Psoas muscle (tissue), 8 donors: ENCODE data around the gene ODC1. TPM values are rescaled to one million over a fixed set of nuclear protein-coding genes. Genes with fewer than 3 reads are reported as not detected.

Experiments
- ATAC-seq, 4 donors: fragments of 200-7000 bp; cut with Tn5 transposase; one replicate each; pipeline ENCODE4 v1.9.1; 2020; ENCODE audit warnings: moderate library complexity in 3 of 4, mild to moderate bottlenecking in 2 of 4
- DNase-seq, 2 donors: peaks; one replicate each; pipeline ENCODE4 v3.0.0-alpha.2; 2020
- H3K27ac ChIP-seq: fragments of 200-600 bp; one replicate; pipeline ENCODE4 v1.8.0; 2022
- H3K27me3 ChIP-seq, 3 donors: fragments of 200-600 bp in 1 of 3; one replicate each; pipeline versions ENCODE4 v1.6.1 to v1.8.0; 2013 to 2022; ENCODE audit warnings: low read length in 2 of 3, mild to moderate bottlenecking in 2 of 3, moderate library complexity in 1 of 3; ENCODE audit not compliant: insufficient read depth in 3 of 3
- H3K36me3 ChIP-seq, 2 donors: fragments of 200-600 bp in 1 of 2; one replicate each; pipeline versions ENCODE4 v1.6.1 to v1.8.0; 2013 to 2022; ENCODE audit warnings: low read depth in 1 of 2, mild to moderate bottlenecking in 1 of 2, moderate library complexity in 1 of 2; ENCODE audit not compliant: insufficient read depth in 1 of 2
- H3K4me1 ChIP-seq: fragments of 200-600 bp; one replicate; pipeline ENCODE4 v1.8.0; 2022
- H3K4me3 ChIP-seq: fragments of 200-600 bp; one replicate; pipeline ENCODE4 v1.8.0; 2022; ENCODE audit warnings: mild to moderate bottlenecking
- H3K9me3 ChIP-seq: fragments of 200-600 bp; one replicate; pipeline ENCODE4 v1.8.0; 2022
- WGBS, 3 donors: extraction: QIAGEN DNeasy Blood & Tissue Kit; methylation state at CpG; one replicate each; pipeline versions ENCODE4 v1.1.6 to v1.1.7; 2013; 5-methylcytosine and 5-hydroxymethylcytosine counted together
- intact Hi-C, 2 donors: fragments of 100-400 bp; cut with DNase I; formaldehyde crosslinking; loops; one replicate each; pipeline versions ENCODE4 v1.11.0 to v1.14.2; 2022
- polyA plus RNA-seq, 3 donors: library from polyadenylated mRNA; stranded (reverse); fragments of 200-250 nt; gene quantifications; one replicate each; pipeline ENCODE4 v1.2.3, GENCODE V29; 2013
- total RNA-seq, 4 donors: library from RNA; stranded (reverse); fragmentation: NEBNext Ultra II Directional in 2 of 4; extraction: Animal tissue kit (Norgen Biotek cat#: 25700) in 2 of 4; gene quantifications; one replicate each; pipeline versions ENCODE4 v1.2.1 to v1.2.4, GENCODE V29; 2021 to 2023
- TF ChIP-seq, protein P1 (sequence below): fragments of 200-600 bp; IDR thresholded peaks from one replicate; pipeline ENCODE4 v1.8.0; 2022; ENCODE audit warnings: antibody characterized with exemption
- donor health status: healthy with polysubstance abuse.
- donor health status: DM: no; HTN: no; CAD: no; lungs with moderate emphysema.
- donor health status: Bipolar disorder and iron deficiency.
- donor health status: healthy.
- donor health status: DM: yes; HTN: yes; CAD: no.
- donor health status: DM: no; HTN: no; CAD: no.
- donor health status: DM: no; HTN: no; CAD: no.
- donor health status: DM: yes; HTN: yes; CAD: no.

ODC1 gene
- total and polyA plus RNA-seq, 7 donors = 56.8 to 226 (median 106) TPM

DNA sequence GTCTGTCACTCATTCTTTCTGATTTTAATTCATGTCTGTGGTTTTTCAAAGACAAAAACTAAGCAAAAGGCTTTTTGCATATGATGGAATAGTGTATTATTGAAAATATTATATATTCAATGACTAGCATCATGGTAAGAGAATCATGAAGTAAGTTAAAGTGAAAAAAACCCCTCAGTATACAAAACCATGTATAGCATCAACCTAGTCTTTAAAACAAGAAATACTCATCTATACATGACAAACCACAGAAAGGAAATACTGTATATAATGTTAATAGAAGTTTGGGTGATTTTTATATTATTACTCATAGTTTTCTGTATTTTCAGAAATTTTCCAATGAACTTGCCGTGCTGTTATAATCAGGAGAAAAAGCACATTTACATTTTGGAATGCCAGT, 38.0 kb upstream of the ODC1 start:
- H3K27me3 ChIP-seq = peaks cover 0 to 14% (median 2%) of the 10 kb centered on the region in 3 donors
- DNase-seq (no peak), ATAC-seq (no peak)
- no peaks in the 10 kb centered on the region for H3K36me3 ChIP-seq
- no peak overlapping the region for H3K27ac ChIP-seq
- H3K9me3 ChIP-seq = no peaks in the 10 kb centered on the region
- no peaks in the 10 kb centered on the region for H3K4me1 ChIP-seq
- intact Hi-C loops = no loop called here
- 79 to 84% (median 83%) methylated on average over 1 of the region's 1 CpG for WGBS, 3 donors
- H3K4me3 ChIP-seq = no peak overlapping the region
- TF ChIP-seq, protein P1, sequence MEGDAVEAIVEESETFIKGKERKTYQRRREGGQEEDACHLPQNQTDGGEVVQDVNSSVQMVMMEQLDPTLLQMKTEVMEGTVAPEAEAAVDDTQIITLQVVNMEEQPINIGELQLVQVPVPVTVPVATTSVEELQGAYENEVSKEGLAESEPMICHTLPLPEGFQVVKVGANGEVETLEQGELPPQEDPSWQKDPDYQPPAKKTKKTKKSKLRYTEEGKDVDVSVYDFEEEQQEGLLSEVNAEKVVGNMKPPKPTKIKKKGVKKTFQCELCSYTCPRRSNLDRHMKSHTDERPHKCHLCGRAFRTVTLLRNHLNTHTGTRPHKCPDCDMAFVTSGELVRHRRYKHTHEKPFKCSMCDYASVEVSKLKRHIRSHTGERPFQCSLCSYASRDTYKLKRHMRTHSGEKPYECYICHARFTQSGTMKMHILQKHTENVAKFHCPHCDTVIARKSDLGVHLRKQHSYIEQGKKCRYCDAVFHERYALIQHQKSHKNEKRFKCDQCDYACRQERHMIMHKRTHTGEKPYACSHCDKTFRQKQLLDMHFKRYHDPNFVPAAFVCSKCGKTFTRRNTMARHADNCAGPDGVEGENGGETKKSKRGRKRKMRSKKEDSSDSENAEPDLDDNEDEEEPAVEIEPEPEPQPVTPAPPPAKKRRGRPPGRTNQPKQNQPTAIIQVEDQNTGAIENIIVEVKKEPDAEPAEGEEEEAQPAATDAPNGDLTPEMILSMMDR = no peak

DNA sequence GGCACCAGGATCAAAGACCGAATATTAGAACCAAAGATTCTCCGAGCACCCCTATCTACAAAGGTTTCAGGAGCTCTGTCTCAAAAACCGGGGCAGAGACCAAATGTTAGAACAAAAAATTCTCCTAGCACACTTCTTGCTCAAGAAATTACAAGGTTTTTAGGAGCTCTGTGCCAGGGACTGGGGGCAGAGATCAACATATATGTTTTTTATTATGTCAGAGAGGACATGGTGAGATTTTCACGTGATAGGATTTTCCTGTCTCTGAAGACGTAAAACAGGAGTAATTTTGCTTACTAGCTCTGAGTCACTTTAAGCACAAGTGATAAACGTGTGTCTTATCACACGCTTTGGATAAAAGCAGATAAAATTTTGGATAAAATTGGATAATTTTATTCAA, 34.8 kb upstream of the ODC1 start:
- no peaks in the 10 kb centered on the region for H3K36me3 ChIP-seq
- H3K27ac ChIP-seq = no peak overlapping the region
- H3K4me1 ChIP-seq = no peaks in the 10 kb centered on the region
- no peak overlapping the region for H3K4me3 ChIP-seq
- no peaks in the 10 kb centered on the region for H3K9me3 ChIP-seq
- TF ChIP-seq, protein P1 = no peak
- intact Hi-C loops = no loop called here
- peaks cover 0 to 14% (median 0%) of the 10 kb centered on the region in 3 donors for H3K27me3 ChIP-seq
- 74 to 79% (median 77%) methylated on average over 7 of the region's 7 CpGs for WGBS, 3 donors
- DNase-seq = no peak
- no peak for ATAC-seq

DNA sequence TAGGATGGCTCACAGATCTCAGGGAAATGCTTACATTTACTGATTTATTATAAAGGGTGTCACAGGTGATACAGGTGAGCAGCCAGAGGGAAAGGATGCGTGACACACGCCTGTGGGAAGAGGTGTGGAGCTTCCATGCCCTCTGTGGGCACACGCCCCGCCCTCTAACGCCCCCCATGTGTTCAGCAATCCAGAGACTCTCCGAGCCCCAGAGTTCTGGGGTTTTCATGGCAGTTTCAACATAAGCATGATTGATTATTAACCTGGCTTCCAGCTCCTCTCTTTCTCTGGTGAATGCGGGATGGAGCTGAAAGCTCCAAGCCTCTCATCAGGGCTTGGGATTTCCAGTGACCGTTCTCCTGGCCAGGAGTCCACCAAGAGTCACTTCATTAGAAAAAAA, 34.3 kb upstream of the ODC1 start:
- 82 to 88% (median 86%) methylated on average over 8 of the region's 8 CpGs for WGBS, 3 donors
- TF ChIP-seq, protein P1 = no peak
- ATAC-seq = no peak
- DNase-seq = no peak
- Histone ChIP-seq H3K9me3 (no peaks in the 10 kb centered on the region), H3K4me1 (no peaks in the 10 kb centered on the region), H3K27me3 (peaks cover 0 to 14% (median 0%) of the 10 kb centered on the region in 3 donors), H3K36me3 (no peaks in the 10 kb centered on the region), H3K27ac (no peak overlapping the region), H3K4me3 (no peak overlapping the region)
- intact Hi-C loops = no loop called here

DNA sequence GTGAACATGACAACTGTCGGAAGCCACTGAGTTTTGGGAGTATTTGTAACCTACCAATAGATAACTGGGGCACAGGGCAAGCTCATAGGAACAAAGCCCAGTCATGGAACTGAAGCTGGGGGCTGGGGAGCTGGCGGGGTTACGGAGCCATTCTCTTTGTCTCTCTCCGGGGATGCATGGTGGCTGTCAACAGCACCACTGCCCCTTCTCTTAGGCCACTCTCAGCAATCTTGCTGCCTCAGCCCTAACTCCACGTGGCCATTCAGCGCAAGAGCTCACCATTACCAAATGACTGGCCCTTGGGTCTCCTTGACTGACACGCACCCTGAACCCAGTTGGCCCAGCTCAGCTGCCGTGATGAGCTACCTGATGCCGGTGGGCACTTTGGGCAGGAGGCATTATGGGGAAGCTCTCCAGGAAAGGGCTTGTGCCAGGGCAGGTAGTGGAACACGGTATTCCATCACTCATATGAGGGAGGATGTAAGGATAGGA, 33.6 kb upstream of the ODC1 start:
- ATAC-seq (no peak), DNase-seq (no peak)
- TF ChIP-seq, protein P1 = no peak
- no peak overlapping the region for H3K27ac ChIP-seq
- intact Hi-C loops = no loop called here
- no peaks in the 10 kb centered on the region for H3K36me3 ChIP-seq
- H3K4me1 ChIP-seq = no peaks in the 10 kb centered on the region
- peaks cover 0 to 14% (median 0%) of the 10 kb centered on the region in 3 donors for H3K27me3 ChIP-seq
- 91 to 94% (median 94%) methylated on average over 10 of the region's 10 CpGs for WGBS, 3 donors
- H3K9me3 ChIP-seq = no peaks in the 10 kb centered on the region
- no peak overlapping the region for H3K4me3 ChIP-seq

DNA sequence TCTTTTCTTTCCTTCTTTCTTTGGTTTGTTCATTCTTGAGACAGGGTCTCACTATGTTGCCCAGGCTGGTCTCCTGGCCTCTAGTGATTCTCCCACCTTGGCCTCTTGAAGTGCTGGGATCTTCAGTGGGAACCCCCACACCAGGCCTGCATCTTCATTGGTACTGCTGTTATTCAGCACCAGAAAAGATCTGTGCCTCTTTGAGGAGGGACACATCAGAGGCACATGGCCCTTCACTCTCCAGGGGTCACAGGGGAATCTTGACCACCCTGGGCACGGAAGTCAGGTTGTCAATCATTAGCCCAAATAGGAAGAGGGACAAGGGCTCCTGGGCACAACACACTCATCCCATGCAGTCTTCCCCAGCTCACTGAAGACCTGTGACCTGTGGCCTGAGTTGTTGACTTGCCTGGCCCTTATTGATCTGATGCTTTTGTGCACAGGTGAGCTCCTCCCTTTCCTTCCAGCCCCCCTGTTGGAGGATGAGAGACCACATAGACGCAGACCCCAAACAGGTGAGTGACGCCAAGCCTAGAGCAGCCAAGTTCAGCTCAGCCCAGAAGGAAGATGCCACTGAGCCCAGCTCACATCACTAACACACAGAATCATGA, 33.0 kb upstream of the ODC1 start:
- no peak for DNase-seq
- no peaks in the 10 kb centered on the region for H3K36me3 ChIP-seq
- peaks cover 0 to 14% (median 0%) of the 10 kb centered on the region in 3 donors for H3K27me3 ChIP-seq
- H3K9me3 ChIP-seq = no peaks in the 10 kb centered on the region
- H3K27ac ChIP-seq = no peak overlapping the region
- no peak for ATAC-seq
- no peak overlapping the region for H3K4me3 ChIP-seq
- 81 to 95% (median 87%) methylated on average over 3 of the region's 3 CpGs for WGBS, 3 donors
- H3K4me1 ChIP-seq = no peaks in the 10 kb centered on the region
- intact Hi-C loops = no loop called here
- TF ChIP-seq, protein P1 = no peak
